HepG2 (cell line): ENCODE data around the gene SGF29. TPM values are rescaled to one million over a fixed set of nuclear protein-coding genes. Genes with fewer than 3 reads are reported as not detected.

Experiments
- ARHGAP35 ChIP-seq: sonication (generic); formaldehyde crosslinking; IDR thresholded peaks from 2 replicates; pipeline ENCODE4 v1.9.0; 2022; ENCODE audit warnings: mild to moderate bottlenecking, inconsistent platforms, moderate library complexity, missing genetic modification reagents, borderline replicate concordance
- ELF1 ChIP-seq: sonication (generic); formaldehyde crosslinking; IDR thresholded peaks from 2 replicates; pipeline ENCODE4 v1.4.0; 2020; ENCODE audit warnings: missing genetic modification reagents
- ETV5 ChIP-seq: IDR thresholded peaks from 2 replicates; pipeline ENCODE4 v1.6.1; 2018; ENCODE audit warnings: missing biosample characterization, missing genetic modification reagents, inconsistent platforms, borderline replicate concordance
- GABPA ChIP-seq, 2 experiments: IDR thresholded peaks; 2 replicates each; pipeline ENCODE4 v1.6.1; 2011 to 2016; ENCODE audit warnings: low read depth in 2 of 2, low read length in 1 of 2, missing biosample characterization in 1 of 2, missing genetic modification characterization in 1 of 2
- KDM2A ChIP-seq: sonication (generic); formaldehyde crosslinking; IDR thresholded peaks from 2 replicates; pipeline ENCODE4 v1.4.0; 2020; ENCODE audit warnings: low read depth, missing genetic modification reagents, borderline replicate concordance
- NCOA5 ChIP-seq: sonication (generic); formaldehyde crosslinking; IDR thresholded peaks from 2 replicates; pipeline ENCODE4 v1.4.0; 2020; ENCODE audit warnings: missing genetic modification reagents
- NFATC3 ChIP-seq: sonication (generic); formaldehyde crosslinking; IDR thresholded peaks from 2 replicates; pipeline ENCODE4 v1.5.1; 2020; ENCODE audit warnings: mild to moderate bottlenecking, missing genetic modification reagents
- NKX3-1 ChIP-seq: sonication (generic); formaldehyde crosslinking; IDR thresholded peaks from 2 replicates; pipeline ENCODE4 v1.5.0; 2020; ENCODE audit warnings: missing genetic modification reagents
- NR3C1 ChIP-seq: sonication (generic); formaldehyde crosslinking; IDR thresholded peaks from 2 replicates; pipeline ENCODE4 v1.4.0; 2020; ENCODE audit warnings: missing genetic modification reagents
- RARG ChIP-seq: sonication (generic); formaldehyde crosslinking; IDR thresholded peaks from 2 replicates; pipeline ENCODE4 v1.4.0; 2020; ENCODE audit warnings: low read depth, mild to moderate bottlenecking, missing genetic modification reagents
- RFX3 ChIP-seq: IDR thresholded peaks from 2 replicates; pipeline ENCODE4 v1.6.1; 2016; ENCODE audit warnings: missing biosample characterization, missing genetic modification reagents
- SUZ12 ChIP-seq: fragments of 150-350 bp; IDR thresholded peaks from 2 replicates; pipeline ENCODE4 v1.6.1; 2014; ENCODE audit warnings: low read depth, low read length
- THAP7 ChIP-seq: sonication (generic); formaldehyde crosslinking; IDR thresholded peaks from 2 replicates; pipeline ENCODE4 v1.8.1; 2023; ENCODE audit warnings: mild to moderate bottlenecking, missing genetic modification reagents
- ZIK1 ChIP-seq: sonication (generic); formaldehyde crosslinking; IDR thresholded peaks from 2 replicates; pipeline ENCODE4 v1.5.0; 2020; ENCODE audit warnings: mild to moderate bottlenecking, low read depth, missing genetic modification reagents, borderline replicate concordance
- ZKSCAN1 ChIP-seq: fragments of 150-350 bp; IDR thresholded peaks from 2 replicates; pipeline ENCODE4 v1.6.1; 2014; ENCODE audit warnings: low read length
- ZNF124 ChIP-seq: sonication (generic); formaldehyde crosslinking; IDR thresholded peaks from 2 replicates; pipeline ENCODE4 v1.4.0; 2020; ENCODE audit warnings: missing genetic modification reagents
- ZNF138 ChIP-seq: sonication (generic); formaldehyde crosslinking; IDR thresholded peaks from 2 replicates; pipeline ENCODE4 v1.5.0; 2020; ENCODE audit warnings: mild to moderate bottlenecking, low read depth, missing genetic modification reagents
- ZNF160 ChIP-seq: sonication (generic); formaldehyde crosslinking; IDR thresholded peaks from 2 replicates; pipeline ENCODE4 v1.8.0; 2022; ENCODE audit warnings: mild to moderate bottlenecking, inconsistent platforms, missing genetic modification reagents
- ZNF292 ChIP-seq: sonication (generic); formaldehyde crosslinking; IDR thresholded peaks from 2 replicates; pipeline ENCODE4 v1.8.1; 2022; ENCODE audit warnings: mild to moderate bottlenecking, low read depth, missing genetic modification reagents, borderline replicate concordance
- ZNF33A ChIP-seq: sonication (generic); formaldehyde crosslinking; IDR thresholded peaks from 2 replicates; pipeline ENCODE4 v1.5.1; 2020; ENCODE audit warnings: missing genetic modification reagents, mild to moderate bottlenecking, moderate library complexity, borderline replicate concordance
- ZNF432 ChIP-seq: sonication (generic); formaldehyde crosslinking; IDR thresholded peaks from 2 replicates; pipeline ENCODE4 v1.5.0; 2020; ENCODE audit warnings: missing genetic modification reagents, mild to moderate bottlenecking, borderline replicate concordance
- ZNF549 ChIP-seq: sonication (generic); formaldehyde crosslinking; IDR thresholded peaks from 2 replicates; pipeline ENCODE4 v1.5.0; 2020; ENCODE audit warnings: missing genetic modification reagents
- ZNF713 ChIP-seq: sonication (generic); formaldehyde crosslinking; IDR thresholded peaks from 2 replicates; pipeline ENCODE4 v1.4.0; 2020; ENCODE audit warnings: mild to moderate bottlenecking, missing genetic modification reagents
- polyA plus RNA-seq, 8 experiments: library from polyadenylated mRNA; depleted of rRNA in 3 of 8; stranded (reverse) in 7 of 8; unstranded in 1 of 8; fragments of >200 nt; fragmentation: Illumina TruSeq in 4 of 8; extraction: Trizol in 4 of 8; gene quantifications; 2 replicates each; pipeline versions ENCODE4 v1.2.1 to v1.2.3, GENCODE V29; 2011 to 2016; ENCODE audit warnings: low read depth in 4 of 8, missing spikeins in 1 of 8, mixed read lengths in 1 of 8; ENCODE audit not compliant: insufficient read depth in 1 of 8
- total RNA-seq, 5 experiments: library from RNA; depleted of rRNA; stranded (reverse); fragments of >200 nt; fragmentation: Illumina TruSeq; extraction: Trizol; gene quantifications; 2 replicates each; pipeline ENCODE4 v1.2.3, GENCODE V29; 2016; ENCODE audit warnings: low read depth in 1 of 5
- TF ChIP-seq, protein P1 (sequence below): IDR thresholded peaks from 2 replicates; pipeline ENCODE4 v1.6.1; 2016; ENCODE audit warnings: low read depth, control low read depth
- TF ChIP-seq, protein P2 (sequence below): IDR thresholded peaks from 2 replicates; pipeline ENCODE4 v1.6.1; 2016; ENCODE audit warnings: mild to moderate bottlenecking
- TF ChIP-seq, protein P3 (sequence below): sonication (generic); formaldehyde crosslinking; IDR thresholded peaks from 2 replicates; pipeline ENCODE4 v1.8.0; 2022; ENCODE audit warnings: missing genetic modification reagents, low read depth, mild to moderate bottlenecking, borderline replicate concordance

The SGF29 gene
- total and polyA plus RNA-seq, 2 of the 13 experiments (the other 11 are each of a cell fraction or from before 2014, with no cell fraction given), result 5.0 to 29.4 TPM

- TF ChIP-seq, protein P1, sequence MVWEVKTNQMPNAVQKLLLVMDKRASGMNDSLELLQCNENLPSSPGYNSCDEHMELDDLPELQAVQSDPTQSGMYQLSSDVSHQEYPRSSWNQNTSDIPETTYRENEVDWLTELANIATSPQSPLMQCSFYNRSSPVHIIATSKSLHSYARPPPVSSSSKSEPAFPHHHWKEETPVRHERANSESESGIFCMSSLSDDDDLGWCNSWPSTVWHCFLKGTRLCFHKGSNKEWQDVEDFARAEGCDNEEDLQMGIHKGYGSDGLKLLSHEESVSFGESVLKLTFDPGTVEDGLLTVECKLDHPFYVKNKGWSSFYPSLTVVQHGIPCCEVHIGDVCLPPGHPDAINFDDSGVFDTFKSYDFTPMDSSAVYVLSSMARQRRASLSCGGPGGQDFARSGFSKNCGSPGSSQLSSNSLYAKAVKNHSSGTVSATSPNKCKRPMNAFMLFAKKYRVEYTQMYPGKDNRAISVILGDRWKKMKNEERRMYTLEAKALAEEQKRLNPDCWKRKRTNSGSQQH, result peak; percentile 72; the same call in 1 of the 2 replicates
- TF ChIP-seq, protein P2, sequence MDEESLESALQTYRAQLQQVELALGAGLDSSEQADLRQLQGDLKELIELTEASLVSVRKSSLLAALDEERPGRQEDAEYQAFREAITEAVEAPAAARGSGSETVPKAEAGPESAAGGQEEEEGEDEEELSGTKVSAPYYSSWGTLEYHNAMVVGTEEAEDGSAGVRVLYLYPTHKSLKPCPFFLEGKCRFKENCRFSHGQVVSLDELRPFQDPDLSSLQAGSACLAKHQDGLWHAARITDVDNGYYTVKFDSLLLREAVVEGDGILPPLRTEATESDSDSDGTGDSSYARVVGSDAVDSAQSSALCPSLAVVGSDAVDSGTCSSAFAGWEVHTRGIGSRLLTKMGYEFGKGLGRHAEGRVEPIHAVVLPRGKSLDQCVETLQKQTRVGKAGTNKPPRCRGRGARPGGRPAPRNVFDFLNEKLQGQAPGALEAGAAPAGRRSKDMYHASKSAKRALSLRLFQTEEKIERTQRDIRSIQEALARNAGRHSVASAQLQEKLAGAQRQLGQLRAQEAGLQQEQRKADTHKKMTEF (CRISPR knock-in tag), result 0 out of 2 replicates have a peak, but pooled peaks have one; percentile 13
- TF ChIP-seq ZKSCAN1 (no peak), GABPA (IDR thresholded peaks at IDR 0.05; ENCODE audit: low read depth, low read length) (no peak; the same call in 1 of the 2 replicates), GABPA (CRISPR knock-in tag; IDR thresholded peaks at IDR 0.05; ENCODE audit: low read depth) (peak; percentile 82), NR3C1 (CRISPR knock-in tag) (no peak), ZIK1 (CRISPR knock-in tag) (no peak), THAP7 (CRISPR knock-in tag) (peak; percentile 81; the same call in 1 of the 2 replicates), NKX3-1 (no peak), ELF1 (peak; percentile 24; the same call in 1 of the 2 replicates), ETV5 (peak; percentile 68), RARG (no peak), NCOA5 (CRISPR knock-in tag) (no peak), KDM2A (CRISPR knock-in tag) (peak; percentile 45; the same call in 1 of the 2 replicates), ZNF549 (CRISPR knock-in tag) (no peak), RFX3 (peak; percentile 23; the same call in 1 of the 2 replicates), ZNF432 (CRISPR knock-in tag) (no peak), ZNF713 (CRISPR knock-in tag) (no peak), ZNF160 (CRISPR knock-in tag) (peak; percentile 87), ZNF292 (peak; percentile 56; the same call in 1 of the 2 replicates), ZNF33A (CRISPR knock-in tag) (0 out of 2 replicates have a peak, but pooled peaks have one; percentile 66), SUZ12 (no peak), ZNF124 (peak; percentile 69; the same call in 1 of the 2 replicates), ZNF138 (CRISPR knock-in tag) (no peak), ARHGAP35 (CRISPR knock-in tag) (peak; percentile 66), NFATC3 (CRISPR knock-in tag) (no peak)
- TF ChIP-seq, protein P3, sequence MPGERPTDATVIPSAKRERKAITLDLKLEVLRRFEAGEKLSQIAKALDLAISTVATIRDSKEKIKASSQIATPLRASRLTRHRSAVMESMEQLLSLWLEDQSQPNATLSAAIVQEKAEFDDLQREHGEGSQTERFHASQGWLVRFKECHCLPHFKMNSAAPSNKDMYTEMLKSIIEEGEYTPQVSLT (CRISPR knock-in tag), result 0 out of 2 replicates have a peak, but pooled peaks have one; percentile 67
Measured at GRCh38 chr16:28609631-28610594, 56.2 kb downstream of the SGF29 start, which contains the start of gene SULT1A1 (continued).
